HepG2 (cell line): ENCODE data around the gene CCDC38. TPM values are rescaled to one million over a fixed set of nuclear protein-coding genes. Genes with fewer than 3 reads are reported as not detected.

Experiments used
- HNF4A ChIP-seq: sonication (generic); formaldehyde crosslinking; IDR thresholded peaks from 2 replicates; pipeline ENCODE4 v1.4.0; 2020; ENCODE audit warnings: missing genetic modification reagents
- IKZF4 ChIP-seq: sonication (generic); formaldehyde crosslinking; IDR thresholded peaks from 2 replicates; pipeline ENCODE4 v1.5.1; 2020; ENCODE audit warnings: borderline replicate concordance, mild to moderate bottlenecking, low read depth, missing genetic modification reagents; ENCODE audit errors: not compliant biosample characterization
- KDM3A ChIP-seq: IDR thresholded peaks from 2 replicates; pipeline ENCODE4 v1.6.1; 2018; ENCODE audit warnings: low read depth, missing compliant biosample characterization
- KDM4B ChIP-seq: sonication (generic); formaldehyde crosslinking; IDR thresholded peaks from 2 replicates; pipeline ENCODE4 v1.4.0; 2020; ENCODE audit warnings: missing genetic modification reagents
- NKX3-1 ChIP-seq: sonication (generic); formaldehyde crosslinking; IDR thresholded peaks from 2 replicates; pipeline ENCODE4 v1.5.0; 2020; ENCODE audit warnings: missing genetic modification reagents
- NRL ChIP-seq: sonication (generic); formaldehyde crosslinking; IDR thresholded peaks from 2 replicates; pipeline ENCODE4 v1.5.0; 2020; ENCODE audit warnings: missing genetic modification reagents, mild to moderate bottlenecking, moderate library complexity, borderline replicate concordance
- PBX3 ChIP-seq: sonication (generic); formaldehyde crosslinking; IDR thresholded peaks from 2 replicates; pipeline ENCODE4 v1.8.1; 2023; ENCODE audit warnings: missing genetic modification reagents, inconsistent platforms, borderline replicate concordance
- RNF2 ChIP-seq: fragments of 450-650 bp; conservative IDR thresholded peaks from 2 replicates; pipeline ENCODE4 v1.6.1; 2016; ENCODE audit warnings: low read depth
- SALL2 ChIP-seq: sonication (generic); formaldehyde crosslinking; IDR thresholded peaks from 2 replicates; pipeline ENCODE4 v1.8.1; 2023; ENCODE audit warnings: mild to moderate bottlenecking, missing genetic modification reagents, inconsistent platforms
- SP4 ChIP-seq: sonication (generic); formaldehyde crosslinking; IDR thresholded peaks from 2 replicates; pipeline ENCODE4 v1.8.1; 2023; ENCODE audit warnings: mild to moderate bottlenecking, missing genetic modification reagents
- STAG1 ChIP-seq: sonication (generic); formaldehyde crosslinking; IDR thresholded peaks from 2 replicates; pipeline ENCODE4 v1.4.0; 2020; ENCODE audit warnings: missing genetic modification reagents
- U2AF1 ChIP-seq: fragments of 200-400 bp; formaldehyde crosslinking; optimal IDR thresholded peaks from 2 replicates; pipeline ENCODE3; 2017; ENCODE audit warnings: mild to moderate bottlenecking, low read depth, low read length
- ZFY ChIP-seq: sonication (generic); formaldehyde crosslinking; IDR thresholded peaks from 2 replicates; pipeline ENCODE4 v1.4.0; 2020; ENCODE audit warnings: missing genetic modification reagents
- ZNF12 ChIP-seq: sonication (generic); formaldehyde crosslinking; IDR thresholded peaks from 2 replicates; pipeline ENCODE4 v1.5.0; 2020; ENCODE audit warnings: missing genetic modification reagents
- ZNF180 ChIP-seq: sonication (generic); formaldehyde crosslinking; IDR thresholded peaks from 2 replicates; pipeline ENCODE4 v1.4.0; 2020; ENCODE audit warnings: low read depth, missing genetic modification reagents, borderline replicate concordance
- ZNF280D ChIP-seq: sonication (generic); formaldehyde crosslinking; IDR thresholded peaks from 2 replicates; pipeline ENCODE4 v1.5.1; 2020; ENCODE audit warnings: mild to moderate bottlenecking, missing genetic modification reagents
- ZNF33B ChIP-seq: sonication (generic); formaldehyde crosslinking; IDR thresholded peaks from 2 replicates; pipeline ENCODE4 v1.5.1; 2020; ENCODE audit warnings: mild to moderate bottlenecking, missing genetic modification reagents
- ZNF740 ChIP-seq: sonication (generic); formaldehyde crosslinking; IDR thresholded peaks from 2 replicates; pipeline ENCODE4 v1.4.0; 2020; ENCODE audit warnings: missing genetic modification reagents
- ZNF790 ChIP-seq: sonication (generic); formaldehyde crosslinking; IDR thresholded peaks from 2 replicates; pipeline ENCODE4 v1.8.0; 2022; ENCODE audit warnings: missing genetic modification reagents, mild to moderate bottlenecking, borderline replicate concordance
- polyA plus RNA-seq, 8 experiments: library from polyadenylated mRNA; depleted of rRNA in 3 of 8; stranded (reverse) in 7 of 8; unstranded in 1 of 8; fragments of >200 nt; fragmentation: Illumina TruSeq in 4 of 8; extraction: Trizol in 4 of 8; gene quantifications; 2 replicates each; pipeline versions ENCODE4 v1.2.1 to v1.2.3, GENCODE V29; 2011 to 2016; ENCODE audit warnings: low read depth in 4 of 8, missing spikeins in 1 of 8, mixed read lengths in 1 of 8; ENCODE audit not compliant: insufficient read depth in 1 of 8
- total RNA-seq, 5 experiments: library from RNA; depleted of rRNA; stranded (reverse); fragments of >200 nt; fragmentation: Illumina TruSeq; extraction: Trizol; gene quantifications; 2 replicates each; pipeline ENCODE4 v1.2.3, GENCODE V29; 2016; ENCODE audit warnings: low read depth in 1 of 5
- TF ChIP-seq, protein P1 (sequence below): sonication (generic); formaldehyde crosslinking; IDR thresholded peaks from 2 replicates; pipeline ENCODE4 v1.8.1; 2023; ENCODE audit warnings: mild to moderate bottlenecking, inconsistent platforms, moderate library complexity, missing genetic modification reagents, borderline replicate concordance
- TF ChIP-seq, protein P2 (sequence below): sonication (generic); formaldehyde crosslinking; IDR thresholded peaks from 2 replicates; pipeline ENCODE4 v1.4.0; 2020; ENCODE audit warnings: missing genetic modification reagents

Gene CCDC38
- total and polyA plus RNA-seq, 2 of the 13 experiments (the other 11 are each of a cell fraction or from before 2014, with no cell fraction given), result 0.24 to 0.32 TPM

- 0 out of 2 replicates have a peak, but pooled peaks have one; percentile 20 for TF ChIP-seq ZNF12
- TF ChIP-seq, protein P1, sequence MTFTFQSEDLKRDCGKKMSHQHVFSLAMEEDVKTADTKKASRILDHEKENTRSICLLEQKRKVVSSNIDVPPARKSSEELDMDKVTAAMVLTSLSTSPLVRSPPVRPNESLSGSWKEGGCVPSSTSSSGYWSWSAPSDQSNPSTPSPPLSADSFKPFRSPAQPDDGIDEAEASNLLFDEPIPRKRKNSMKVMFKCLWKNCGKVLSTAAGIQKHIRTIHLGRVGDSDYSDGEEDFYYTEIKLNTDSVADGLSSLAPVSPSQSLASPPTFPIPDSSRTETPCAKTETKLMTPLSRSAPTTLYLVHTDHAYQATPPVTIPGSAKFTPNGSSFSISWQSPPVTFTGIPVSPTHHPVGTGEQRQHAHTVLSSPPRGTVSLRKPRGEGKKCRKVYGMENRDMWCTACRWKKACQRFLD, result peak; percentile 91; the same call in 1 of the 2 replicates
- TF ChIP-seq IKZF4, result peak; percentile 72
- TF ChIP-seq, protein P2, sequence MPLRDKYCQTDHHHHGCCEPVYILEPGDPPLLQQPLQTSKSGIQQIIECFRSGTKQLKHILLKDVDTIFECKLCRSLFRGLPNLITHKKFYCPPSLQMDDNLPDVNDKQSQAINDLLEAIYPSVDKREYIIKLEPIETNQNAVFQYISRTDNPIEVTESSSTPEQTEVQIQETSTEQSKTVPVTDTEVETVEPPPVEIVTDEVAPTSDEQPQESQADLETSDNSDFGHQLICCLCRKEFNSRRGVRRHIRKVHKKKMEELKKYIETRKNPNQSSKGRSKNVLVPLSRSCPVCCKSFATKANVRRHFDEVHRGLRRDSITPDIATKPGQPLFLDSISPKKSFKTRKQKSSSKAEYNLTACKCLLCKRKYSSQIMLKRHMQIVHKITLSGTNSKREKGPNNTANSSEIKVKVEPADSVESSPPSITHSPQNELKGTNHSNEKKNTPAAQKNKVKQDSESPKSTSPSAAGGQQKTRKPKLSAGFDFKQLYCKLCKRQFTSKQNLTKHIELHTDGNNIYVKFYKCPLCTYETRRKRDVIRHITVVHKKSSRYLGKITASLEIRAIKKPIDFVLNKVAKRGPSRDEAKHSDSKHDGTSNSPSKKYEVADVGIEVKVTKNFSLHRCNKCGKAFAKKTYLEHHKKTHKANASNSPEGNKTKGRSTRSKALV (CRISPR knock-in tag), result peak; percentile 45; the same call in 1 of the 2 replicates
- TF ChIP-seq NRL, result peak; percentile 70; the same call in 1 of the 2 replicates
- TF ChIP-seq ZFY (CRISPR knock-in tag), result peak; percentile 96
- peak; percentile 82 for TF ChIP-seq SALL2 (CRISPR knock-in tag)
- TF ChIP-seq ZNF740 (CRISPR knock-in tag), result no peak
- TF ChIP-seq KDM4B (CRISPR knock-in tag), result 0 out of 2 replicates have a peak, but pooled peaks have one; percentile 32
- TF ChIP-seq ZNF180, result no peak
- no peak for TF ChIP-seq U2AF1
- no peak for TF ChIP-seq ZNF790
- TF ChIP-seq KDM3A (CRISPR knock-in tag), result peak; percentile 64; the same call in 1 of the 2 replicates
- TF ChIP-seq NKX3-1 (CRISPR knock-in tag), result peak; percentile 63; the same call in 1 of the 2 replicates
- peak; percentile 58; the same call in 1 of the 2 replicates for TF ChIP-seq PBX3
- TF ChIP-seq RNF2, result peak; percentile 89
- peak; percentile 81 for TF ChIP-seq ZNF280D (CRISPR knock-in tag)
- TF ChIP-seq SP4 (CRISPR knock-in tag), result peak; percentile 69; the same call in 1 of the 2 replicates
- peak; percentile 56 for TF ChIP-seq HNF4A (CRISPR knock-in tag)
- TF ChIP-seq STAG1 (CRISPR knock-in tag), result no peak; the same call in none of the 2 replicates
- TF ChIP-seq ZNF33B (CRISPR knock-in tag), result no peak
Observed at GRCh38 chr12:95858451-95859343, 83.7 kb downstream of the CCDC38 start, which contains the start of gene SNRPF (continued).
